Panc1 (cell line): Measurements from ENCODE around the gene ING2.

Experiments used
- POLR2AphosphoS5 ChIP-seq: IDR thresholded peaks from 2 replicates; pipeline ENCODE4 v1.6.1; 2012; ENCODE audit warnings: mild to moderate bottlenecking, low read depth, low read length, moderate library complexity
- TF ChIP-seq, protein P1 (sequence below): fragments of 450-650 bp; IDR thresholded peaks from 2 replicates; pipeline ENCODE4 v1.5.1; 2017; ENCODE audit warnings: mild to moderate bottlenecking

DNA sequence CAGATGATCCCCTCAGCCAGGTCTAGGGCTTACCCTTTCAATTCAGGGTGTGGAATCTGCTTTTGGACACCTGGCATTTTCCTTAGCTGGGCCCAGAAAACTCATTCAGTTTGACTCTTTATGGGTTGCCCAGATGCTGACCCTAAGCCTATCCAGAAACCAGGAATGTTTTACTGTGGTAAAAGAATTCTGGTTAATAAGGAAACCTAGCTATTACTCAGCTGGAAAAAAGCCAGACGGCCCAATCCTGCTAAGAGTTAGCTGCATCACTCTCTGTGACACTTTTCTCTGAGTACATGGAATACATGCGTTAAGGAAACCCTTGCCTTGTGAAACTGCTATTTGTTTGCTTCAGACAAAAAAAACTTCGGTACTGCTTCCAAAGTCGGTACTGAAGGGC, 28.0 kb downstream of the ING2 start:
- TF ChIP-seq, protein P1, sequence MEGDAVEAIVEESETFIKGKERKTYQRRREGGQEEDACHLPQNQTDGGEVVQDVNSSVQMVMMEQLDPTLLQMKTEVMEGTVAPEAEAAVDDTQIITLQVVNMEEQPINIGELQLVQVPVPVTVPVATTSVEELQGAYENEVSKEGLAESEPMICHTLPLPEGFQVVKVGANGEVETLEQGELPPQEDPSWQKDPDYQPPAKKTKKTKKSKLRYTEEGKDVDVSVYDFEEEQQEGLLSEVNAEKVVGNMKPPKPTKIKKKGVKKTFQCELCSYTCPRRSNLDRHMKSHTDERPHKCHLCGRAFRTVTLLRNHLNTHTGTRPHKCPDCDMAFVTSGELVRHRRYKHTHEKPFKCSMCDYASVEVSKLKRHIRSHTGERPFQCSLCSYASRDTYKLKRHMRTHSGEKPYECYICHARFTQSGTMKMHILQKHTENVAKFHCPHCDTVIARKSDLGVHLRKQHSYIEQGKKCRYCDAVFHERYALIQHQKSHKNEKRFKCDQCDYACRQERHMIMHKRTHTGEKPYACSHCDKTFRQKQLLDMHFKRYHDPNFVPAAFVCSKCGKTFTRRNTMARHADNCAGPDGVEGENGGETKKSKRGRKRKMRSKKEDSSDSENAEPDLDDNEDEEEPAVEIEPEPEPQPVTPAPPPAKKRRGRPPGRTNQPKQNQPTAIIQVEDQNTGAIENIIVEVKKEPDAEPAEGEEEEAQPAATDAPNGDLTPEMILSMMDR: no peak
- no peak for TF ChIP-seq POLR2AphosphoS5
